NB4 (cell line): Measurements from ENCODE around the gene ETV7.

Experiments
- CTCF ChIP-seq: IDR thresholded peaks from one replicate; pipeline ENCODE4 v1.5.1; 2012; ENCODE audit warnings: low read depth, low read length
- MAX ChIP-seq: IDR thresholded peaks from 2 replicates; pipeline ENCODE4 v1.6.1; 2011; ENCODE audit warnings: low read depth, low read length
- POLR2A ChIP-seq: IDR thresholded peaks from 2 replicates; pipeline ENCODE4 v1.6.1; 2011; ENCODE audit warnings: mild to moderate bottlenecking; ENCODE audit not compliant: insufficient read length; ENCODE audit errors: extremely low read depth

- TF ChIP-seq CTCF: no peak
- no peak for TF ChIP-seq POLR2A
- no peak for TF ChIP-seq MAX
Observed at GRCh38 chr6:36373368-36374019, 14.0 kb downstream of the ETV7 start.
